ENCODE results near the gene DSG2.

Gene DSG2

GRCh38 chr18:31555971-31556747 lies 58.2 kb downstream of the DSG2 start:
- peak in 22 of 58 donors; percentile 2 to 62 (median 12) for DNase-seq

DNA sequence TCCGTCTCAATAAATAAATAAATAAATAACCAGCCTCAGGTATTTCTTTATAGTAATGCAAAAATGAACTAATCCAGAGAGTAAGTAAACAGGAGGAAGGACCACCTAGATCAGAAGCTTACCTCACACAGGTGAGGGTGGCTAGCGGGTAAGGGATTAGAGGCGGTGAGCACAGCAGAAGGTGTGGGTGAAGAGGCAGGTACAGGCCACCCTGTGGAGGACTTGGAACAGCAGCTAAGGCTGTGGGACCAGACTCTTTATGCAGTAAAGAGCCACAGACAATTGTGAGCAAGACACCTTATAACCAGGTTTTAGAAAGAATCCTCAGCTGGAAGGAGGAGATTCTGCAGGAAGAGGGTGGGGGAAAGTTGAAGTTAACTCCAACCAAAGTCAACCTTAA lies 59.5 kb downstream of the DSG2 start:
- no peak for DNase-seq

DNA sequence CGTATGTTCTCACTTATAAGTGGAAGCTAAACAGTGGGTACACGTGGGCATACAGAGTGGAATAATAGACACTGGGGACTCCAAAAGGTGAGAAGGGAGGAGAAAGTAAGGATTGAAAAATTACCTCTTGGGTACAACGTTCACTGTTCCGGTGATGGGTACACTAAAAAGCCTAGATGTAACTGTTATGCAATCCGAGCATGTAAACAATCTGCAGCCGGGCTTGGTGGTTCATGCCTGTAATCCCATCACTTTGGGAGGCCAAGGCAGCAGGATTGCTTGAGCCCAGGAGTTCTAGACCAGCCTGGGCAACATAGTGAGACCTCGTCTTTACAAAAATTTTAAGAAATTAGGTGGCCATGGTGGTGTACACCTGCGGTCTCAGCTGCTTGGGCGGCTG lies 60.6 kb downstream of the DSG2 start:
- no peak for DNase-seq

GRCh38 chr18:31562726-31563125 lies 64.7 kb downstream of the DSG2 start:
- no peak for DNase-seq

GRCh38 chr18:31563778-31564177 lies 65.8 kb downstream of the DSG2 start:
- no peak for DNase-seq

- DNase-seq: no peak
These were observed 67.4 kb downstream of the DSG2 start for GRCh38 chr18:31565345-31565744.

- DNase-seq: no peak
These were observed 68.0 kb downstream of the DSG2 start for GRCh38 chr18:31565782-31566512.

GRCh38 chr18:31566576-31567306 lies 68.8 kb downstream of the DSG2 start:
- DNase-seq: no peak

GRCh38 chr18:31572368-31572767 lies 74.4 kb downstream of the DSG2 start:
- DNase-seq: no peak

GRCh38 chr18:31573051-31573450 lies 75.1 kb downstream of the DSG2 start:
- no peak for DNase-seq

- DNase-seq: no peak
These were observed 76.4 kb downstream of the DSG2 start for GRCh38 chr18:31574359-31574758.

GRCh38 chr18:31575515-31576257 lies 77.7 kb downstream of the DSG2 start:
- DNase-seq: no peak

DNA sequence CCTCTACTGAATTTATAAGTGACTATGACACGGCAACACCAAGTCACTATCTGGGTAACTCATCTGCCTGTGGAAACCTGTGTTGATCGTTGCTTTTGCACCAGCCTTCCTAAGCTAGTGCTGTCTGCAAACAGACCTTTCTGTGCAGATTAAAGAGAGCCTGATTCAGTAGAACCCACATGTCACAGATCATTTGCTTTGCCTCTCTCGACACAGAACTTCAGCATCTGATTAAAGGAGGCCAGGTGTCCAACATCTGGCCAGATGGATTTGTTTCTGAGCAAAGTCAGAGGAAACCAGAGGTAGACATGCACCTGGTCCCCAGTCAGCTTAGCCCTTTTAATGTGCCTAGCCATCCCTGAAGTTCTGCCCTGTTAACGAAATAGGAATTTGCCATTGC lies 78.7 kb downstream of the DSG2 start:
- DNase-seq: no peak

GRCh38 chr18:31577195-31577594 lies 79.2 kb downstream of the DSG2 start:
- no peak for DNase-seq

DNA sequence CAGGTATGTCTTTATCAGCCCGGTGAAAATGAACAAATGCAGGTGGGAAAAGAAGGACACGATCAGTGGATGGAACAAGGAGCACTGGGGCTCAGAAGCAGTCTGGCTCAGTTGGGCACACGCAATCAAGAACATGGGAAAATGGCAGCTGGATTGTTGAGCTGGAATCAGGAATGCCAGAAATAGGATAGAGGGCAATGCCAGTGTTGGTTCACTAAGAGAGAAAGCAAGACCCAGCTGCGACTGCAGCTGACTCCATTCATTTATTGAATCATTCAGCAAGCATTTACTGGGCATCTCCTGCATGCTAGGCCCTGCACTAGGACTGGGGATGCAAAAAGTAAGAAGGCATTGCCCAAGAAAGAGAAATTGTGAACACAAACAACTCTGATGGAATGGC lies 80.1 kb downstream of the DSG2 start:
- no peak for DNase-seq

DNA sequence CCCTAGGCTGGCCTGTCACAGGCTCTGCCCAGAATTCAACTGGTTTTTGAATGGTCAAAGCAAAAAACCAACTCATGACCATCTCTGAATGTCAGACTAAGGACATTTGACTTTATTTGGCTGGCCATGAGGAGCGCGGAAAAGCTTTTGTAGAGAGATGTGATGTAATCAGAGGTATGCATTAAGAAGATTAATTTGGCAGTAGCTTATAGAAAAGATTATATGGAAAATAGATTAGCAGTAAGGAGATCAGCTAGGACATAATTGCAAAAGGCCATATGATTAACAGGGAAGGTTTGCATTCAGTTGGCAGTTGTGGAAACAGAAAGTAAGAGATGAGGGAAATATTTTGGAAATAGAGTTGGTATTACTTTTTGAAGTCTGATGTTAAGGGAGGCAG lies 81.4 kb downstream of the DSG2 start:
- DNase-seq: no peak

DNA sequence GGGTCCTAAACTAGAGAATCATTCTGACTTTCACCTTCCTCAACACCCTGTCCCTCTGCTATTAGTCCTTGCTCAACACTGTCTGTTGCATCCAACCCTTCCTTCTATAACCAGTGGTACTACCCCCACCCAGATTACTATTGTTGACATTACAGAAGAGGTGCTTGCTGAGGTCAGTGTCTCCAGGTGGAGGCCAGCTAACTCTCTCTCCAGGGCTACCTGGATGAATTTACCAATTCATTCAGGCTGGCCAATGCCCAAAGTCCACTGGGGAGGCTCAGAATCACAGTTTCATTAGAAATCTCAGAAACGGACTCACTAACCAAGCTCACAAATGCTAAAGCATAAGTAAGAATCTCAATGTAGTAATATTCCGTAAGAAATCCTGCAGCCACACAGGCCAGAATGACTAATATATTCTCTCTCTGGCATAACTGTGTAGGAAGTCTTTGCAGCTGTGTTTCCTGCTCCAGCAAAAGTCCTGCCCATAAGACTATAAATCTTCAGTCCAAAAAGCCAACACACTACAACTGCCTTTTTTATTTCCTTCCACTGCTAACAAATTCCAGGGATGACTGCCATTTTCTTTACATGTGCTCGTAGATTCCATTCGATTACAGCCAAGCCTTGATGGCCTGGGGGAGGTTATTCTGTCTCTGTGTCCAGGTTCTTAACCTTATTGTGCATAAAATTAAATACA lies 83.7 kb downstream of the DSG2 start:
- peak in 1 of 58 donors; percentile 16 for DNase-seq

- no peak for DNase-seq
These were observed 85.3 kb downstream of the DSG2 start for GRCh38 chr18:31583185-31583854.

- DNase-seq: no peak
These were observed 88.0 kb downstream of the DSG2 start for GRCh38 chr18:31585991-31586390.

DNA sequence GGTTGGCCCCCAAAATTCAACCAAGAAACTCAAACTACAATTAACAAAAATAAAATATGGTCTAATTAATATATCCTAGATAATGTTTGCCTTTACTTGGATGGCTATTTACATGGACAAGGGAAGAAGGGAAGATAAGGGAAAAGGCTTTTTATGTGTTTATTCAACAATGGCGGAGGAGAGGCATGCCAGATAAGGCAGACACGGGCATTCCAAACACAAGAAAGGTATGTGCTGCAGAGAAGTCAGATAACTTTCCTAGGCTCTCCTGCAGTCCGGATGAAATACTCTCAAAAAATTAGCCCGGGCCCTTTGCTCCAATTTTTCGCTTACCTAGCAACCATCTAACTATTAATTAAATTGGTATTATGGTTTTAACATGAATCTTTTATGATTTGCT lies 88.6 kb downstream of the DSG2 start:
- DNase-seq: no peak
